Measurements from ENCODE around the gene ZSCAN5A.
"Not testable (repeated sequence)": the region's sequence is repeated elsewhere in the genome, so short reads cannot be mapped to it uniquely, and the experiment has no call there.

Gene ZSCAN5A

GRCh38 chr19:56269348-56269747, 45.3 kb downstream of the ZSCAN5A start:
- DNase-seq: no peak

- no peak for DNase-seq
Measured at GRCh38 chr19:56266051-56266450, 48.6 kb downstream of the ZSCAN5A start.

DNA sequence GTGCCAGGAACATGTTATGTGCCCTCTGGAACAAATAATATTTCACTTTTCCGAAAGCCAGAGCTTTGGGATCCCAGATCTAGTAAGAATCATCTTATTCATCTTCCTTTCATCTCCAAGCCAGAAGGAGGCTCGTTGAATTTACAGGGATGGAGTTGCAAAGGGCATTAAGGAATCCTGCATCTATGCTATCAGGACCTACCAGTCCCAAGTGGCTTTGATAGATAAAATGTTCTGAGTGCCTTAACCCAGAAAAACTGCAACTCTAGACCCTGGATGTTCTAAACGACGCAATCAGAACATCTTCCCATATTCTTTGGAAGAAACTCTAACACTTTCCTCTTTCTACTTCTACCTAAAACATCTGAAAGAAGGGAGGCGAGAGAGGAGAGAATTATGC, 51.3 kb downstream of the ZSCAN5A start:
- DNase-seq: no peak

DNA sequence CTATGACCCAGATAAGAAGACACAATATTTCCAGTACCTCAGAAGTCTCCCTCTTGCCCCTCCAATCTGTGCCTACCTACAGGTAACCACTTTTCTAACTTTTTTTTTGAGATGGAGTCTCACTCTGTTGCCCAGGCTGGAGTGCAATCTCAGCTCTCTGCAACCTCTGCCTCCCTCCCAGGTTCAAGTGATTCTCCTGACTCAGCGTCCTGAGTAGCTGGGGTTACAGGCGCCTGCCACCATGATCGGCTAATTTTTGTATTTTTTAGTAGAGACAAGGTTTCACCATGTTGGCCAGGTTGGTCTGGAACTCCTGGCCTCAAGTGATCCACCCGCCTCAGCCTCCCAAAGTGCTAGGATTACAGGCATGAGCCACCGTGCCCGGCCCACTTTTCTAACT, 52.7 kb downstream of the ZSCAN5A start:
- DNase-seq: not testable (repeated sequence)

DNA sequence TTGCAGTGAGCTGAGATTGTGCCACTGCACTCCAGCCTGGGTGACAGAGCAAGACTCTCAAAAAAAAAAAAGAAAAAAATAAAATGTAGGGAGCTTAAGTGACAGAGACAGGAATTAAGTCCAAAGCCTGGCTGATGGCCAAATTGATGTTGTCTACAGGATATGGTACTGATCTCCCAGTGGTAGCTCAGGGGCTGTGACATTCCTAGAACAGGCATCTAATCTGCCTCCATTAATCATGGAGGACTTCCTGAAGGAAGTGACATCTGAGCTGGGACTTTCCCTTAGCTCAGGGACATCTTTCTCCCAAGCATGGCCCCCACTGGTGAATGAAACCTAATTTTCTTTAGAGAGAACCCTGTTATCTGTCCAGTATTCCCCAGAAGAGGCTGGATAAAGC, 53.5 kb downstream of the ZSCAN5A start:
- no peak for DNase-seq

DNA sequence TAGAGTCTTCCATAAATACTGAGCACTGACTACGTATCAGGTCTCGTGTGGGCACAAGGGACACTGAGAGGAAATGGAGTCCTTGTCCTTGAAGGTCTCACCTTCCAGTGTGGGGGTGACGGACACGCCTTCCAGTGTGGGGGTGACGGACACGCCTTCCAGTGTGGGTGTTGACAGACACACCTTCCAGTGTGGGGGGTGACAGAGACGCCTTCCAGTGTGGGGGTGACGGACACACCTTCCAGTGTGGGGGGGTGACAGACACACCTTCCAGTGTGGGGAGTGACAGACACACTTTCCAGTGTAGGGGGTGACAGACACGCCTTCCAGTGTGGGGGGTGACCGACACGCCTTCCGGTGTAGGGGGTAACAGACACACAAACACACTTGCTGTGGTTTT, 56.4 kb downstream of the ZSCAN5A start:
- no peak for DNase-seq

DNA sequence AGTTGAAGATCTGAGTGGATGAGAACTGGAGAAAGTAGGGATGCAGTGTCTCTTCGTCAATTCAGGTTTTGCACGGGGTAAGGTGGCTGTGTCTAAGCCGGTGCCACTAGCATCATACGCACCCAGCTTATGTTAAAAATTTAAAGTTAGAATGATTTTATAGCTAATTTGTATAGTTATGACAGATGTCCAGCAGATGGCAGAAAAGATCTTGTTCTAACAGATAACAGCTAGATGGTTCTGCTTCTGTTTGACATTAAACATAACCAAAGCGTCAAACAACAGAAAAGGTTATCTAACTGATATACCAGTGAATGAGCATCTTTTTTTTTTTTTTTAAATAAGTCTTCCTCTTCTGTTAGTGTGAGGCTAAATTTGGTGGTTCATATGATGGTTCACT, 60.9 kb downstream of the ZSCAN5A start:
- DNase-seq: peak; percentile 46

- DNase-seq: peak; percentile 7
Measured at GRCh38 chr19:56252699-56253422, 61.8 kb downstream of the ZSCAN5A start.

DNA sequence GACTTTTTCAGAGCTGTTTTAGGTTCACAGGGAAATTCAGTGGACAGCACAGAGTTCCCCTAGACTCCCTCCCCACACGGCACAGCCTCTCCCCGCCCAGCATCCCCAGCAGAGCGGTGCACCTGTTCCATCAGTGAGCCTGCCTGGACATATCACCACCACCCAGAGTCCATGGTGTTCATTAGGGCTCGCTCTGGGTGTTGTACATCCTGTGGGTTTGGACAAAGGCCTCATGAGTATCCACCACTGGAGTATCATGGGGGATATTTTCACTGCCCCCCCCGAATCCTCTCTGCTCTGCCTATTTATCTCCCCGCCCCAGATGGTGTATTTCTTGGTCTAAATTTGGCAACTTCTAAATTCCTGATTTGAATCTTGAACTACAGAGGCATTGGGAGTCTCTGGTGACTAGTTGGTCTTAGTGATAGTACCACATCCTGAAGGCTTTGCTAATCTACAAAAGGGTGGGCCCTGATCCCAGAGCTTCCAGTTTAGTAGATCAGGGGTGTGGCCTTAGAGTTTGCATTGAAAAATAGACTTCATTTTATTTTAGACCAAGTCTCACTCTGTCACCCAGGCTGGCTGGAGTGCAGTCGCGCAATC, 65.8 kb downstream of the ZSCAN5A start:
- DNase-seq: not testable (repeated sequence)

DNA sequence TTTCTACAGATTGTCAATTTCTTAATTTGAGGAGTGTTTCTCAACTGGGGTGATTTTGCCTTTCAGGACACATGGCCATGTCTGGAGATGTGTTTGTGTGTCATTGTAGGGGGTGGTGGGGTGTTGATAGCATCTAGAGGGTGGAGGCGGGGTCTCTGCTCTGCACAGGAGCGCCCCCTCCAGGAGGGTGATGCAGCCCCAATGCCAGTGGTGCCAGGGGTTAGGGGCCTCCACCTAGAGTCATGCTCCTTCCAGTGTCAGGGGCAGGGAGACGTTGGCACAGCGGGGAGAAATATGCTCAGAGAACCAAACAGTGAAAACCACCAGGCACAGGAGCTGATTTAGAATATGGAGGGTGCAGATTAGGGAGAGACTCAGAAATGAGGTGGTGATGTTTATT, 68.9 kb downstream of the ZSCAN5A start:
- DNase-seq: not testable (repeated sequence)

DNA sequence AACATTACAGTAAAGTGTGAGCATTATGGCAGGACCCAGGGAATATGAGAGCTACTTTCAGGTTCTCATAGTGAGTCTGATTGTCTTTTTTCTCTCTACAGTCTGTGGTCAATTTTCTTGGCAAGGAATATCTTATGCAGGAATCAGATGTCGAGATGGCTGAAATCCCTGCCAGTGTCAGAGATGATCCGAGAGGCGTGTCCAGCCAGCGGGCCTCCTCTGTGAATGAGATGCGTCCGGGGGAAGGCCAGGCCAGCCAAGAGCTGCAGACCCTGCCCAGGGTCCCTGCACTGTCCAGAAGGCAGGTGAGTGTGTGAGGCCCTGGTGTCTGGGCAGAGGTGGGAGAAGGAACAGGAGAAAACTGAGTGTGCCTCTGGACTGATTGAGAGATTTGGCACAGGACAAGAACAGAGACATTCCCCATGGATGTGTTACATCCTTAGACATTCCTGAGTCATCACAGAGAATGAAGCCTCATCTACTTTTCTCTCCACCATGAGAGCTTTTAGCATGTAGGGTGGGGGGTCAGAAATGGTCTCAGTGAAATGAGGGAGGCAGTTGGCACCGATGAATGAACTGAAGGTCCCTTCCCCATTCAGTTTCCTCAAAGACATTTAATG, 69.4 kb downstream of the ZSCAN5A start:
- no peak for DNase-seq

DNA sequence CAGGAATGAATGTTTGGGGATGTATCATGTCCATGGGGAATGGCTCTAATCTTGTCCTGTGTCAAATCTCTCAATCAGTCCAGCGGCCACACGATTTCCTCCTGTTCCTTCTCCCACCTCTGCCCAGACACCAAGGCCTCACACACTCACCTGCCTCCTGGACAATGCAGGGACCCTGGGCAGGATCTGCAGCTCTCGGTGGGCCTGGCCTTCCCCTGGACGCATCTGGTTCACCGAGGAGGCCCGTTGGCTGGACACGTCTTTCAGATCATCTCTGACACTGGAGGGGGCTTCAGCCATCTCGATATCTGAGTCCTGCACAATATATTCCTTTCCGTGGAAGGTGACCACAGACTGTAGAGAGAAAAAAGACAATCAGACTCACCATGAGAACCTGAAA, 91.2 kb downstream of the ZSCAN5A start:
- no peak for DNase-seq

DNA sequence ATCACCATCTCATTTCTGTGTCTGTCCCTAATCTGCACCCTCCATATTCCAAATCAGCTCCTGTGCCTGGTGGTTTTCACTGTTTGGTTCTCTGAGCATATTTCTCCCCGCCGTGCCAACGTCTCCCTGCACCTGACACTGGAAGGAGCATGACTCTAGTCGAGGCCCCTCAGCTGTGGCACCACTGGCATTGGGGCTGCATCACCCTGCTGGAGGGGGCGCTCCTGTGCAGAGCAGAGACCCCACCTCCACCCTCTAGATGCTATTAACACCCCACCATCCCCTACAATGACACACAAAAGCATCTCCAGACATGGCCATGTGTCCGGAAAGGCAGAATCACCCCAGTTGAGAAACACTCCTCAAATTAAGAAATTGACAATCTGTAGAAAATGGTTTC, 91.7 kb downstream of the ZSCAN5A start:
- DNase-seq: no peak

- no peak for DNase-seq
Measured at GRCh38 chr19:56221851-56222250, 92.8 kb downstream of the ZSCAN5A start.

DNA sequence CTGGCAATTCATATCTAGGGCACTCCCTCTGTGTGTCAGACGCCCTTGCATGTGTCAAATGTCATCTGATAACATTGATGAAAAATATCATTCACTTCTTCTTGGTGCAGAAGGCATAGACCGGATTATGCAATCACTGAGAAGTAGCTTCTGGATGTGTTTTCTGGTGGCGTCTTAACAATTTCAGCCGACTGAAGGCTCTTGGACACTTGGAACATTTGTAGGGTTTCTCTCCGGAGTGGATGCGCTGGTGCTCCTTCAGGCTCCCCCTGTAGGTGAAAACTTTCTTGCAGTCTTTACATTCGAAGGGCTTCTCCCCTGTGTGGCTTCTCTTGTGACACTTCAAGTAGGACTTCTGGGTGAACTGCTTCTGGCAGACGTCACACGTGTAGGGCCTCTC, 93.2 kb downstream of the ZSCAN5A start:
- DNase-seq: not testable (repeated sequence)

GRCh38 chr19:56218961-56219360, 95.7 kb downstream of the ZSCAN5A start:
- DNase-seq: no peak

DNA sequence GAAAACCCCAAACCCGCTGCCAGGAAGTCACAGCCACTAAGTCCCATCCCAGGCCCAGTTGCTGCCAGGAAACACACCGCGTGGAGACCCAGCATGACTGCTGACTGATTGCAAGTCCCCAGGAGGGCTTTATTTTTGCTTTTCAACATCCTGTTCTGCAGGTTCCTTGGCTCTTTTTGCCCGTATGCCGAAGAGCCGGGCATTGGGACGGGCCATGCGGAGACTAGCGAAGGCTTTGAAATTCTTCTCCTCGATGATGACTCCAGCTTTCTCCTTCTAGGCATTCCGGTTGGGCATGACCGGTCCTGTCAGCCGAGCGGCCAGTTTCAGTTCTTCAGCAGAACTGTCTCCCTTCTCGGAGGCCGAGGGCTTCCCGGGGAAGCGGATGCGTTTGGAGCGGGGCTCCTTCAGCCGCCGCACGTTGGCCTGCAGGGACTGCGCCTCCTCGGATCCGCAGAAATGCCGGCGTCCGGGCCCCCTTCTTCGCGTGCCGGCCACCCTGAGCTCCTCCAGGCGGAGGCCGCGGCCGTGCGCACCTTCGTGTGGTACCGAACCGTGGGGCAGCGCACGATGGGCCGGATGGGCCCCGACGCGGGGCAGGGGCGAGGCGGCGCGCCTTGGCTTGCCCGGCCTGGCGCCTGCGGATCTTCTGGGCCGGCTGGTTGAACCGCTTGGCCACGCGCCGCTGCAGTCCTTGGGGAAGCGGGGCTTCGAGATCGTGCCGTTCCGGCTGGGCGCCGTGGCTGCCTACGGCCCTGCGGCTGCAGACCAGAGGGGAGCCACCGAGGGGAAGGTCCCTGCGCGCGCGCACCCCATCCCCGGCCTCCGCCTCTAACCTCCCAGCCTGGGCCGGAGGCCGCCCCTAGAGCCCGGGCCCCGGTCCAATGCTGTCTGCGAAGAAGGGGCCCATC, 97.3 kb downstream of the ZSCAN5A start:
- no peak for DNase-seq

GRCh38 chr19:56211718-56212117, 102.9 kb downstream of the ZSCAN5A start:
- DNase-seq: no peak

DNA sequence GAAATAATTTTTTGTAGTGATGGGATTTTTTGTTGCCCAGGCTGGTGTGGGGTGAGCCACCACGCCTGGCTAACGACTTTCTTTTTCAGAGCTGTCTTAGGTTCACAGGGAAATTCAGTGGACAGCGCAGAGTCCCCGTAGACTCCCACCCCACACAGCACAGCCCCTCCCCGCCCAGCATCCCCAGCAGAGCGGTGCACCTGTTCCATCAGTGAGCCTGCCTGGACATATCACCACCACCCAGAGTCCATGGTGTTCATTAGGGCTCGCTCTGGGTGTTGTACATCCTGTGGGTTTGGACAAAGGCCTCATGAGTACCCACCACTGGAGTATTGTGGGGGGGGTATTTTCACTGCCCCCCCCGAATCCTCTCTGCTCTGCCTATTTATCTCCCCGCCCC, 104.6 kb downstream of the ZSCAN5A start:
- not testable (repeated sequence) for DNase-seq

- DNase-seq: no peak
Measured at GRCh38 chr19:56209091-56209490, 105.5 kb downstream of the ZSCAN5A start.

- not testable (repeated sequence) for DNase-seq
Measured at GRCh38 chr19:56207581-56207980, 107.1 kb downstream of the ZSCAN5A start.

- DNase-seq: no peak
Measured at GRCh38 chr19:56201973-56202372, 112.7 kb downstream of the ZSCAN5A start, which contains the start of gene ZSCAN5C. Gene ZSCAN5C, plus strand, starts transcription at chr19:56202273. Its CDS starts 3,641 bp downstream, at chr19:56205914.

DNA sequence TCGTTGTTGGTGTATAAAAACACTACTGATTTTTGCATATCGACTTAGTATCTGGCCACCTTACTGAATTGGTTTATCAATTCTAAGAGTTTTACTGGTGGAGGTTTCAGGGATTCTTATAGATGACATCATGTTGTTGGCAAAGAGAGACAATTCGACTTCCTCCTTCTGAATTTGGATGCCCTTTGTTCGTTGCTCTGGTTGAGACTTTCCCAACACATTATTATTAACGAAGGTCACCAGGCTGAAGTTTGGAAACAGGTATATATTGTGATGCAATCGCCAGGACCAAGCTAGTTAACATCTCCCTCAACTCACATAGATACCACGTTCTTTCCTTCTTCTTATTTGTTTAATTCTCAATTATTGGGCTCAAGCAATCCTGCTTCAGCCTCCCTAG, 115.0 kb downstream of the ZSCAN5A start:
- no peak for DNase-seq

All from DMS79 treated with DMSO at 0.1 percent for 48 hours (cell line).